Neural cell (in vitro differentiated cells): ENCODE data around the gene SLC2A5.

Source experiments
- EP300 ChIP-seq: fragments of 450-650 bp; conservative IDR thresholded peaks from 2 replicates; pipeline ENCODE4 v1.6.1; 2014; ENCODE audit warnings: antibody characterized with exemption, mild to moderate bottlenecking, moderate library complexity; ENCODE audit not compliant: poor library complexity, severe bottlenecking
- EZH2 ChIP-seq: fragments of 200-600, 300-800 bp; shearing (Covaris generic), sonication (generic); IDR thresholded peaks from 2 replicates; pipeline ENCODE4 v1.6.1; 2014; ENCODE audit warnings: antibody characterized with exemption, low read length, borderline replicate concordance, mild to moderate bottlenecking; ENCODE audit not compliant: insufficient read depth, poor library complexity, severe bottlenecking
- POLR2AphosphoS5 ChIP-seq: IDR thresholded peaks from 2 replicates; pipeline ENCODE4 v1.6.1; 2012
- SMC3 ChIP-seq: fragments of 450-650 bp; conservative IDR thresholded peaks from 2 replicates; pipeline ENCODE4 v1.6.1; 2014; ENCODE audit warnings: antibody characterized with exemption, mild to moderate bottlenecking, moderate library complexity; ENCODE audit not compliant: poor library complexity
- TAF1 ChIP-seq: IDR thresholded peaks from 2 replicates; pipeline ENCODE4 v1.6.1; 2012; ENCODE audit warnings: low read depth
- TF ChIP-seq, protein P1 (sequence below): fragments of 450-650 bp; IDR thresholded peaks from 2 replicates; pipeline ENCODE4 v1.5.1; 2014; ENCODE audit warnings: antibody characterized with exemption, mild to moderate bottlenecking, moderate library complexity; ENCODE audit not compliant: poor library complexity, severe bottlenecking
- TF ChIP-seq, protein P2 (sequence below): IDR thresholded peaks from 2 replicates; pipeline ENCODE4 v1.6.1; 2012; ENCODE audit warnings: borderline replicate concordance

DNA sequence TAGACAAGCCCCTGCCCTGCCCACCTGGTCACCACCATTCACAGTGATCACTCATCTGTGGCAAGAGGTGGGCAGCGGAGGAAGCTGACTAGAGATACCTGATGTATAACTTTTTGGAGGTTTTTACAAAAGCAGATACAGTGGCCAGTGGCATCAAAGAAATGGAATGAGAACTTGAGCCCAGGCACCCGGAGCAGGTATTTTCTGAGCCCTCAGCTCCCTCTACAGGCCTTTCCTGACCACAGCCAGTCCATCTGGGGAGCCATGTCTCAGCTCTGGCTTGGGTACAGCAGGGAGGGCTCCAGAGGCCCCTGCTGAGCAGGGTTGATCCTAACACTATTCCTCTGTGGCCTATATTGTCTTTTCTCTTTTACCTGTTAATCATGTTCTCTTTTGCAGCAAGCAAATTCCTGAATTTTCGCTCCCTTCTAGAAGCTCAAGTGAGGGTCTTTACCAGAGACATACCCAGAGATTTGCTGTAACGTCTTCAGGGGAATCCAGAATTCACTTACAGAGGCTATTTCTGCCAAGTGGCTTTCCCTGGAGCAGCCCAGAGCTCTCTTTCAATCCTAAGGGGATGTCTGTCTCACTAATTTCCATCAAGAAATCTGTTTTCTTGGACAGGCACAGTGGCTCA is 32.2 kb upstream of the SLC2A5 start:
- TF ChIP-seq EZH2 (no peak), EP300 (no peak), TAF1 (no peak), POLR2AphosphoS5 (no peak), SMC3 (peak; percentile 58)
- TF ChIP-seq, protein P1, sequence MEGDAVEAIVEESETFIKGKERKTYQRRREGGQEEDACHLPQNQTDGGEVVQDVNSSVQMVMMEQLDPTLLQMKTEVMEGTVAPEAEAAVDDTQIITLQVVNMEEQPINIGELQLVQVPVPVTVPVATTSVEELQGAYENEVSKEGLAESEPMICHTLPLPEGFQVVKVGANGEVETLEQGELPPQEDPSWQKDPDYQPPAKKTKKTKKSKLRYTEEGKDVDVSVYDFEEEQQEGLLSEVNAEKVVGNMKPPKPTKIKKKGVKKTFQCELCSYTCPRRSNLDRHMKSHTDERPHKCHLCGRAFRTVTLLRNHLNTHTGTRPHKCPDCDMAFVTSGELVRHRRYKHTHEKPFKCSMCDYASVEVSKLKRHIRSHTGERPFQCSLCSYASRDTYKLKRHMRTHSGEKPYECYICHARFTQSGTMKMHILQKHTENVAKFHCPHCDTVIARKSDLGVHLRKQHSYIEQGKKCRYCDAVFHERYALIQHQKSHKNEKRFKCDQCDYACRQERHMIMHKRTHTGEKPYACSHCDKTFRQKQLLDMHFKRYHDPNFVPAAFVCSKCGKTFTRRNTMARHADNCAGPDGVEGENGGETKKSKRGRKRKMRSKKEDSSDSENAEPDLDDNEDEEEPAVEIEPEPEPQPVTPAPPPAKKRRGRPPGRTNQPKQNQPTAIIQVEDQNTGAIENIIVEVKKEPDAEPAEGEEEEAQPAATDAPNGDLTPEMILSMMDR, result peak; percentile 58
- TF ChIP-seq, protein P2, sequence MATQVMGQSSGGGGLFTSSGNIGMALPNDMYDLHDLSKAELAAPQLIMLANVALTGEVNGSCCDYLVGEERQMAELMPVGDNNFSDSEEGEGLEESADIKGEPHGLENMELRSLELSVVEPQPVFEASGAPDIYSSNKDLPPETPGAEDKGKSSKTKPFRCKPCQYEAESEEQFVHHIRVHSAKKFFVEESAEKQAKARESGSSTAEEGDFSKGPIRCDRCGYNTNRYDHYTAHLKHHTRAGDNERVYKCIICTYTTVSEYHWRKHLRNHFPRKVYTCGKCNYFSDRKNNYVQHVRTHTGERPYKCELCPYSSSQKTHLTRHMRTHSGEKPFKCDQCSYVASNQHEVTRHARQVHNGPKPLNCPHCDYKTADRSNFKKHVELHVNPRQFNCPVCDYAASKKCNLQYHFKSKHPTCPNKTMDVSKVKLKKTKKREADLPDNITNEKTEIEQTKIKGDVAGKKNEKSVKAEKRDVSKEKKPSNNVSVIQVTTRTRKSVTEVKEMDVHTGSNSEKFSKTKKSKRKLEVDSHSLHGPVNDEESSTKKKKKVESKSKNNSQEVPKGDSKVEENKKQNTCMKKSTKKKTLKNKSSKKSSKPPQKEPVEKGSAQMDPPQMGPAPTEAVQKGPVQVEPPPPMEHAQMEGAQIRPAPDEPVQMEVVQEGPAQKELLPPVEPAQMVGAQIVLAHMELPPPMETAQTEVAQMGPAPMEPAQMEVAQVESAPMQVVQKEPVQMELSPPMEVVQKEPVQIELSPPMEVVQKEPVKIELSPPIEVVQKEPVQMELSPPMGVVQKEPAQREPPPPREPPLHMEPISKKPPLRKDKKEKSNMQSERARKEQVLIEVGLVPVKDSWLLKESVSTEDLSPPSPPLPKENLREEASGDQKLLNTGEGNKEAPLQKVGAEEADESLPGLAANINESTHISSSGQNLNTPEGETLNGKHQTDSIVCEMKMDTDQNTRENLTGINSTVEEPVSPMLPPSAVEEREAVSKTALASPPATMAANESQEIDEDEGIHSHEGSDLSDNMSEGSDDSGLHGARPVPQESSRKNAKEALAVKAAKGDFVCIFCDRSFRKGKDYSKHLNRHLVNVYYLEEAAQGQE, result no peak
